ENCODE data around the gene LARGE1.

GRCh38 chr22:33467080-33467479, 453.2 kb downstream of the LARGE1 start:
- no peak for TF ChIP-seq TAF15 (IDR thresholded peaks at IDR 0.05; ENCODE audit: low read depth, low read length)
- TF ChIP-seq NFXL1 (CRISPR knock-in tag; IDR thresholded peaks at IDR 0.05), result no peak
- TF ChIP-seq CTCF (IDR thresholded peaks at IDR 0.05 in 2 of 3, conservative IDR thresholded peaks at IDR 0.05 in 1 of 3; ENCODE audit: insufficient read depth in 2 of 3, low read depth in 1 of 3, low read length in 3 of 3), result no peak
- no peak for TF ChIP-seq RERE (CRISPR knock-in tag; IDR thresholded peaks at IDR 0.05; ENCODE audit: borderline replicate concordance)
- TF ChIP-seq POLR3A (IDR thresholded peaks at IDR 0.05; ENCODE audit: borderline replicate concordance, extremely low read depth, insufficient read depth, insufficient read length), result no peak

Data from K562 (cell line).